Astrocyte (in vitro differentiated cells and primary cell): Measurements from ENCODE around the gene MB. TPM values are rescaled to one million over a fixed set of nuclear protein-coding genes. Genes with fewer than 3 reads are reported as not detected.

Source experiments
- DNase-seq: peaks from one replicate; pipeline ENCODE4 v3.0.0-alpha.2; 2010; ENCODE audit warnings: low read depth
- FAIRE-seq: peaks from 2 replicates; lab custom pipeline; 2011; peaks lifted over from hg19 to GRCh38; lab: Jason Lieb, UNC
- H2AFZ ChIP-seq: 2 replicates; pipeline ENCODE4 v1.6.0; 2012; ENCODE audit warnings: low read depth, low read length, inconsistent platforms
- H3K27ac ChIP-seq: 2 replicates; pipeline ENCODE4 v1.5.1; 2011; ENCODE audit warnings: low read depth, low read length, inconsistent platforms
- H3K27me3 ChIP-seq: 2 replicates; pipeline ENCODE4 v1.6.0; 2011; ENCODE audit warnings: low read length, inconsistent platforms; ENCODE audit not compliant: insufficient read depth
- H3K36me3 ChIP-seq: 2 replicates; pipeline ENCODE4 v1.5.1; 2011; ENCODE audit warnings: low read length, inconsistent platforms; ENCODE audit not compliant: insufficient read depth
- H3K4me1 ChIP-seq: 2 replicates; pipeline ENCODE4 v1.5.1; 2011; ENCODE audit warnings: low read length, inconsistent platforms; ENCODE audit not compliant: insufficient read depth
- H3K4me2 ChIP-seq: 2 replicates; pipeline ENCODE4 v1.6.0; 2012; ENCODE audit warnings: low read length, inconsistent platforms
- H3K4me3 ChIP-seq: 2 replicates; pipeline ENCODE4 v1.5.1; 2011; ENCODE audit warnings: low read depth, mild to moderate bottlenecking, low read length, inconsistent platforms; ENCODE audit not compliant: insufficient read depth
- H3K79me2 ChIP-seq: 2 replicates; pipeline ENCODE4 v1.6.0; 2012; ENCODE audit warnings: mild to moderate bottlenecking, low read length, inconsistent platforms; ENCODE audit not compliant: insufficient read depth
- H3K9ac ChIP-seq: 2 replicates; pipeline ENCODE4 v1.6.0; 2012; ENCODE audit warnings: mild to moderate bottlenecking, low read length, inconsistent platforms
- H3K9me3 ChIP-seq: 2 replicates; pipeline ENCODE4 v1.5.1; 2012; ENCODE audit warnings: low read depth, mild to moderate bottlenecking, low read length, inconsistent platforms; ENCODE audit not compliant: insufficient read depth
- H4K20me1 ChIP-seq: 2 replicates; pipeline ENCODE4 v1.6.0; 2012; ENCODE audit warnings: low read length, inconsistent platforms; ENCODE audit not compliant: insufficient read depth
- H3K27ac Mint-ChIP-seq: one replicate; pipeline ENCODE4 v1.8.0; 2021; ENCODE audit warnings: mild to moderate bottlenecking, mixed read lengths; ENCODE audit not compliant: unreplicated experiment
- H3K27me3 Mint-ChIP-seq: one replicate; pipeline ENCODE4 v1.8.0; 2021; ENCODE audit warnings: low read depth, mixed read lengths; ENCODE audit not compliant: unreplicated experiment
- H3K36me3 Mint-ChIP-seq: one replicate; pipeline ENCODE4 v1.8.0; 2021; ENCODE audit warnings: low read depth, mixed read lengths; ENCODE audit not compliant: unreplicated experiment
- H3K4me1 Mint-ChIP-seq: one replicate; pipeline ENCODE4 v1.8.0; 2021; ENCODE audit warnings: low read depth, mixed read lengths; ENCODE audit not compliant: unreplicated experiment
- H3K4me3 Mint-ChIP-seq: one replicate; pipeline ENCODE4 v1.8.0; 2021; ENCODE audit warnings: mild to moderate bottlenecking, moderate library complexity, mixed read lengths; ENCODE audit not compliant: unreplicated experiment
- H3K9me3 Mint-ChIP-seq: one replicate; pipeline ENCODE4 v1.8.0; 2021; ENCODE audit warnings: mild to moderate bottlenecking, mixed read lengths; ENCODE audit not compliant: unreplicated experiment
- EZH2 ChIP-seq: IDR thresholded peaks from 2 replicates; pipeline ENCODE4 v1.6.1; 2012; ENCODE audit warnings: mild to moderate bottlenecking, low read length, inconsistent platforms; ENCODE audit not compliant: insufficient read depth
- total RNA-seq: library from RNA; stranded (reverse); gene quantifications from 2 replicates; pipeline ENCODE4 v1.2.1, GENCODE V29; 2021
- TF ChIP-seq, protein P1 (sequence below): IDR thresholded peaks from 2 replicates; pipeline ENCODE4 v1.5.1; 2011; ENCODE audit warnings: low read depth, mild to moderate bottlenecking, inconsistent platforms, low read length, moderate library complexity; ENCODE audit not compliant: insufficient read depth

The MB gene
- total RNA-seq, 1 donor from 2014 or later = not detected

DNA sequence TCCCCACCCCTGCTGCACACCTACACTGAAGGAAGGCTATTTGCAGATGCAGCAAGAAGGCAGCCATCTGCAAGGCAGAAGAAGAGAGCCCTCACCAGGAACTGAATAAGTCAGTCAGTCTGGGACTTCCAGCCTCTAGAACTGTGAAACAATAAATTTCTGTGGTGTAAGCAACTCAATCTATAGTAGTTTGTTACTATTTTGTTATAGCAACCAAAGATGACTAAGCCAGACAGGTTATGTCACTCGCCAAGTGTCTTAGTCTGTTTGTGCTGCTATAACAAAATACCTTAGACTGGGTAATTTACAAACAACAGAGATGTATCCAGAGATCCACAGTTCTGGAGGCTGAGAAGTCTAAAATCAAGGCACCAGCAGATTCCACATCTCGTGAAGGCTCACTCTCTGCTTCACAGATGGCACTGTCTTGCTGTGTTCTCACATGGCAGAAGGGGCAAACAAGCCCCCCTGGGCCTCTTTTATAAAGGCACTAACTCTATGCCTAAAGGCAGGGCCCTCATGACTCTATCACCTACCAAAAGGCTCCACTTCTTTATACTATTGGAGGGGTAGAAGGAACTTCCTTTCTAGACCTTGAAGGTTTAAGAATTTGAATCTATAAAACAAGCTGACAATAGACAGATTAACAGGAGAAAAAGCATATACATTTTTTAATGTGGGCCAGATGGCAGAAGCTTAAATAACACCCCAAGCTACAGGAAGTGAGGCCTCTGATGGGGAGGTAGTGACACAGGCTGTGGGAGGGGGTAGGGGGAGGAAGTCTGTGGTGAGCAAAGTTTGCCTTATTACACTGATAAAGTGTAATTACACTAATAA is 43.4 kb upstream of the MB start:
- Mint-ChIP-seq H3K4me3 (no peak overlapping the region), H3K27me3 (no peaks in the 10 kb centered on the region), H3K36me3 (peaks cover 34% of the 10 kb centered on the region), H3K4me1 (peaks cover 3% of the 10 kb centered on the region), H3K9me3 (peaks cover 22% of the 10 kb centered on the region), H3K27ac (no peak overlapping the region)
- Histone ChIP-seq H3K9me3 (peaks cover 3% of the 10 kb centered on the region), H3K4me2 (no peak overlapping the region), H2AFZ (no peak overlapping the region), H3K36me3 (no peaks in the 10 kb centered on the region), H3K4me1 (no peaks in the 10 kb centered on the region), H3K27me3 (no peaks in the 10 kb centered on the region), H3K4me3 (no peak overlapping the region), H4K20me1 (no peaks in the 10 kb centered on the region), H3K9ac (no peak overlapping the region), H3K79me2 (no peaks in the 10 kb centered on the region), H3K27ac (no peak overlapping the region)
- TF ChIP-seq, protein P1, sequence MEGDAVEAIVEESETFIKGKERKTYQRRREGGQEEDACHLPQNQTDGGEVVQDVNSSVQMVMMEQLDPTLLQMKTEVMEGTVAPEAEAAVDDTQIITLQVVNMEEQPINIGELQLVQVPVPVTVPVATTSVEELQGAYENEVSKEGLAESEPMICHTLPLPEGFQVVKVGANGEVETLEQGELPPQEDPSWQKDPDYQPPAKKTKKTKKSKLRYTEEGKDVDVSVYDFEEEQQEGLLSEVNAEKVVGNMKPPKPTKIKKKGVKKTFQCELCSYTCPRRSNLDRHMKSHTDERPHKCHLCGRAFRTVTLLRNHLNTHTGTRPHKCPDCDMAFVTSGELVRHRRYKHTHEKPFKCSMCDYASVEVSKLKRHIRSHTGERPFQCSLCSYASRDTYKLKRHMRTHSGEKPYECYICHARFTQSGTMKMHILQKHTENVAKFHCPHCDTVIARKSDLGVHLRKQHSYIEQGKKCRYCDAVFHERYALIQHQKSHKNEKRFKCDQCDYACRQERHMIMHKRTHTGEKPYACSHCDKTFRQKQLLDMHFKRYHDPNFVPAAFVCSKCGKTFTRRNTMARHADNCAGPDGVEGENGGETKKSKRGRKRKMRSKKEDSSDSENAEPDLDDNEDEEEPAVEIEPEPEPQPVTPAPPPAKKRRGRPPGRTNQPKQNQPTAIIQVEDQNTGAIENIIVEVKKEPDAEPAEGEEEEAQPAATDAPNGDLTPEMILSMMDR = no peak
- no peak for TF ChIP-seq EZH2
- FAIRE-seq (no peak), DNase-seq (no peak)

DNA sequence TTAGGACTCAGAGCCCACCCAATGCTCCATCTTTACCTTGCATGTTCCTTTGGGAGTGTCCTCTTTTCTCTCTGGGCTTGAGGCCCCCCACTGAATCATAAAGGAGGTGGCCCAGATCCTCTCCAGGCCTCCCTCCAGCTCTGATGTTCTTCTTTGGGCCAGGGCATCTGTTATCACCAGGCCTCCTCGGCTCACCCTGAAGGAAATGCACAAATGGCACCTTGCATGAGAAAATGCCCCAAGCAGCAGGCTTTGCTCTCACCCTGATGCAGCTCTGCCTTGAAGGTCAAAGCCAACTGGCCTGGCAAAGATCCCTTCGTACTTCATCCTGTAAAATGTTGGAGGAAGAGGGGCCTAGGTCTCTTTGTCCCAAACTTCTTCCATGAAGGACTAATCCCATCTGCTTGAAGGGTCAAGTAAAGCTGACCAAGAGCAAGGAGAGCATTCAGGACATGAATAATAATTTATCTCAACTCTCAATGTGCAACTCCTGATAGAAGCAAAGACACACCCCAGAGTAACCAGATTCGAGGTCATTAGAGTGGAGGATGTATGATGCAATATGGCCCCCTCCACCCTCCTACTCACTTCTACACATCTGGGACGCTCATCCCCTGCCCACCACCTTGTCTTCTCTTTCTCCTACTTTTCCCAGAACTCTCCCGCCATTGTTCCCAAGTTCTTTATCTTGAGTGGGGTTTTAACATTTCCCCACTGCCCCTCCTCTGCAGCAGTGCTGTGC is 40.6 kb upstream of the MB start:
- Mint-ChIP-seq H3K9me3 (peaks cover 24% of the 10 kb centered on the region), H3K4me1 (peaks cover 3% of the 10 kb centered on the region)
- no peaks in the 10 kb centered on the region for H3K27me3 ChIP-seq

More for the DNA sequence above, 40.6 kb upstream of the MB start:
- no peak overlapping the region for H3K4me3 ChIP-seq
- no peaks in the 10 kb centered on the region for H3K36me3 ChIP-seq
- Mint-ChIP-seq H3K27me3 (peaks cover 3% of the 10 kb centered on the region), H3K4me3 (no peak overlapping the region), H3K27ac (no peak overlapping the region), H3K36me3 (peaks cover 34% of the 10 kb centered on the region)
- DNase-seq (no peak), FAIRE-seq (no peak)
- no peaks in the 10 kb centered on the region for H4K20me1 ChIP-seq
- no peak overlapping the region for H2AFZ ChIP-seq
- H3K79me2 ChIP-seq = no peaks in the 10 kb centered on the region
- no peak for TF ChIP-seq EZH2
- TF ChIP-seq, protein P1 = no peak
- no peak overlapping the region for H3K27ac ChIP-seq
- H3K4me2 ChIP-seq = no peak overlapping the region
- H3K9ac ChIP-seq = no peak overlapping the region
- H3K9me3 ChIP-seq = no peaks in the 10 kb centered on the region
- H3K4me1 ChIP-seq = no peaks in the 10 kb centered on the region
